ENCODE data around the gene CGNL1. TPM values are rescaled to one million over a fixed set of nuclear protein-coding genes. Genes with fewer than 3 reads are reported as not detected.

Gene CGNL1
- total and polyA plus RNA-seq, 8 donors, result 26.5 to 68.1 (median 34.5) TPM

DNA sequence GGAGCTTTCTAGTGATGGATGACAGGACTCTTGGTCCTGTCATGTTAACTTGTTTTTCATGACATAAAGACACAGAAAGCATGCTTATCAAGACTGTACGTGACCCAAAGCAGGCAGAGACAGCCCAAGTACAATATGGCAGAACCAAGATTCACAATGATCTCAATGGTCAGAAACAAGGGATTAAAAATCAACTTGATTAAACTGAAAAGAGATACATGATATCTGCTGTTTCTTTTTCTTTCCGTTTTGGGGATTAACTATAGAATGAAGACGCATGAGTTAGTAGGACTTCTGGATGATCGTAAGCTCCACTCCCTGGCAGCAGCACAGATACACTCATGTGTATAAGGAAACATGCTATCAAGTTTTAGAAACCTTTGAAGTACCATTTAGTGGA, 117.0 kb downstream of the CGNL1 start:
- Histone ChIP-seq H3K4me1 (peaks cover 7 to 10% of the 10 kb centered on the region in 2 donors), H3K27me3 (no peaks in the 10 kb centered on the region), H3K36me3 (no peaks in the 10 kb centered on the region), H3K4me3 (no peak overlapping the region), H3K9me3 (no peaks in the 10 kb centered on the region), H3K27ac (no peak overlapping the region)
- TF ChIP-seq CTCF (IDR thresholded peaks at IDR 0.05), result no peak
- ATAC-seq (no peak), DNase-seq (no peak)
- intact Hi-C loops (cut with DNase I), result no loop called here

DNA sequence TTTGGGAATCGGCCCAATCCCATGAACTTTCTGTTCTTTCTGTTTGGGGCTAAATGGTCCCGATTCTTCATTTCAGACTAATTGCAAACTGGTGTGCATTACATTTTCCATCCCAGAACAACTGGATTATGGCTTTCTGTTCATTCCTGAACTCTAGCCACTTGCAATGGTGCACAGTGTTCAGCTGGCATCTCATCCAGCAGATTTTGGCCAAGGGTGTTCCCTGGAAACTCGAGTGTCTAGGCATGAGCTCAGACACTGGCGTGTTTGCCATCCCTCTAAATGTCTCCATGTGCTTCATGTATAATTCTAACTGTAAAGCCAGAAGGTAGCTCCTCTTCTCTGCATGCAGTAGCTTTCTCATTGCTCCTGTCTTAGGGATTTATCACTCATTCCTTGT, 118.3 kb downstream of the CGNL1 start:
- intact Hi-C loops (cut with DNase I), result no loop called here
- no peak for TF ChIP-seq CTCF (IDR thresholded peaks at IDR 0.05)
- DNase-seq (no peak), ATAC-seq (no peak)
- Histone ChIP-seq H3K4me1 (peaks cover 7 to 10% of the 10 kb centered on the region in 2 donors), H3K27ac (no peak overlapping the region), H3K27me3 (no peaks in the 10 kb centered on the region), H3K4me3 (no peak overlapping the region), H3K9me3 (no peaks in the 10 kb centered on the region), H3K36me3 (no peaks in the 10 kb centered on the region)

- no peak for TF ChIP-seq CTCF (IDR thresholded peaks at IDR 0.05)
- Histone ChIP-seq H3K9me3 (no peaks in the 10 kb centered on the region), H3K27me3 (no peaks in the 10 kb centered on the region), H3K27ac (no peak overlapping the region), H3K36me3 (no peaks in the 10 kb centered on the region), H3K4me1 (peaks cover 7 to 10% of the 10 kb centered on the region in 2 donors), H3K4me3 (no peak overlapping the region)
- DNase-seq, result no peak
- ATAC-seq, result no peak
- intact Hi-C loops (cut with DNase I), result no loop called here
Observed at GRCh38 chr15:57495041-57495440, 118.7 kb downstream of the CGNL1 start.

DNA sequence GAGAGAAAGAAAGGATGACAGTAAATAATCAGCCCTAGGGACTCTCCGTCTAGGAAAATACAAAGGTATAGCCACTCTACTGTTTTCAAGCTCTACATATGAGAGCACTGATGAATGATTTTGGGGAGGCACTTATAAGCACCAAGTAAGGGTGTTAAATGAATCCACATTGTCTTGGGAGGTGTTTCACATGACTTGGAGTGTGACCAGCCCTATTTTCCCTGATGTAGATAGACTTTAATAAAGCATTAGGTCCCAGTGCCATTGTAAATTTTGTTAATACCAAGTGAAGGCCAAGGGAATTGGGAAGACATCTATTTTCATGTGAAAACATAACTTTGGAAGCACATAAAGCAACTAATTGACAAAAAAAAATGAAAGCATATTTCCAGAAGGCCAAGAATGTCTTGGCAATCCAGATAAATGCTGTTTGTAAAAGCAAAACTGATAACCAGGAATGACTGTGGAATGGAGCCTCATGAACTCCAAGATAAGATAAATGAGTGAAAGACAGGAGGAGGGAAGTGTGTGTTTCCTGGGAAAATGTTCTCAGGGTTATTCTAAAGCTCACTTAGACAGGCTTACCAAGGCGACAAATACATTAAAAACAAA, 119.4 kb downstream of the CGNL1 start:
- intact Hi-C loops (cut with DNase I), result no loop called here
- Histone ChIP-seq H3K36me3 (no peaks in the 10 kb centered on the region), H3K27ac (peak overlapping the region in 1 of 2 donors; percentile 67), H3K4me3 (no peak overlapping the region), H3K4me1 (peaks cover 7 to 10% of the 10 kb centered on the region in 2 donors), H3K9me3 (no peaks in the 10 kb centered on the region), H3K27me3 (no peaks in the 10 kb centered on the region)
- no peak for TF ChIP-seq CTCF (IDR thresholded peaks at IDR 0.05)
- no peak for DNase-seq
- no peak for ATAC-seq

DNA sequence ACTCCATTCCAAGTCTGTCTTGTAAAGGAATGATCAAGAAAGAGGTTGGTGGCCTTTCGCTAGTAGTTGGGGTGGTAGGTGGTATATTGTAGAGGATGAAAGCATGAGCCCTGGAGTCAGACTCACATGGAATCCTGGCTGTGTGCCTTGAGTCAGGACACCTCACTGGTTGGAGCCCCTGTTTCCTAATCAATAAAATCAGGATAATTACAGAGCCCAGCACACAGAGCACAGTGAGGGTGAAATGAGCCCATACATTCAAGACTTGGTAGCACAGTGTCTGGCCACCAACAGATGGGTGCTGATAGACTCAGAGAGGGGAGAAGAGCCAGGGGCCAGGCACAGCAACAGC, 120.3 kb downstream of the CGNL1 start:
- DNase-seq (no peak), ATAC-seq (no peak)
- Histone ChIP-seq H3K36me3 (no peaks in the 10 kb centered on the region), H3K27me3 (no peaks in the 10 kb centered on the region), H3K4me3 (no peak overlapping the region), H3K9me3 (no peaks in the 10 kb centered on the region), H3K27ac (peak overlapping the region; percentile 17 to 67), H3K4me1 (peaks cover 7 to 10% of the 10 kb centered on the region in 2 donors)
- intact Hi-C loops (cut with DNase I), result no loop called here
- TF ChIP-seq CTCF (IDR thresholded peaks at IDR 0.05), result no peak

All from left lung (tissue), 10 donors.